ENCODE data around the gene SKOR1. TPM values are rescaled to one million over a fixed set of nuclear protein-coding genes. Genes with fewer than 3 reads are reported as not detected.

The SKOR1 gene
- total RNA-seq, 1 donor from 2014 or later = not detected

DNA sequence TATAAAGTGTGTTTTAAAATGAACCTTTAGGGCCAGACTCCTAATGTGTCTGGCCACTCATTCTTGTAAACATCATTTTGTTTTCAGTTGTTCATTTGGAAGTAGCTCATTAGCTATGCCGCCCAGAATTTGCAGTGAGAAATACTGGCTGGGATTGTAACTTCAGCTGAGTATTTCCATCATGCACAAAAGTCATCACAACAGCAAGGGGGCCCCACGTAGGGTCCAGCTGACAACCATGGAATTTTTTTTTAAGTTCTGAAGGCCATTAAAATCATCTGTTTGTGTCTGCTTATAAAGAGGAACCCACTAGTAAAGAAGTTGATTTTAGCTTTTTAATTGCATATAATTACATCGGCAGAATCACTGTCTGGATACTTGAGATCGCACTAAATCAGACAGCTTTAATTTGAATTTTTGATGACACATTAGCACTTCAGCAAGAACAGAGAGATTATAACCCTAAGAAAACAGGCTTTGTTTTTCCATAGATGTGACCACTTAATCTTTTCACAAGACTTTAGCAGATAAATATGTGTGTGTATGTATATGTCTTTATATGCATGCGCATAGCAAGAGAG lies 46.3 kb upstream of the SKOR1 start:
- no peak overlapping the region for H3K27ac ChIP-seq
- H3K36me3 ChIP-seq = no peaks in the 10 kb centered on the region
- no peaks in the 10 kb centered on the region for H3K4me1 ChIP-seq
- intact Hi-C loops (cut with DNase I) = no loop called here
- H3K9me3 ChIP-seq = no peaks in the 10 kb centered on the region
- DNase-seq (ENCODE audit: low spot score in 2 of 2) = no peak
- no peaks in the 10 kb centered on the region for H3K27me3 ChIP-seq
- TF ChIP-seq, protein P1, sequence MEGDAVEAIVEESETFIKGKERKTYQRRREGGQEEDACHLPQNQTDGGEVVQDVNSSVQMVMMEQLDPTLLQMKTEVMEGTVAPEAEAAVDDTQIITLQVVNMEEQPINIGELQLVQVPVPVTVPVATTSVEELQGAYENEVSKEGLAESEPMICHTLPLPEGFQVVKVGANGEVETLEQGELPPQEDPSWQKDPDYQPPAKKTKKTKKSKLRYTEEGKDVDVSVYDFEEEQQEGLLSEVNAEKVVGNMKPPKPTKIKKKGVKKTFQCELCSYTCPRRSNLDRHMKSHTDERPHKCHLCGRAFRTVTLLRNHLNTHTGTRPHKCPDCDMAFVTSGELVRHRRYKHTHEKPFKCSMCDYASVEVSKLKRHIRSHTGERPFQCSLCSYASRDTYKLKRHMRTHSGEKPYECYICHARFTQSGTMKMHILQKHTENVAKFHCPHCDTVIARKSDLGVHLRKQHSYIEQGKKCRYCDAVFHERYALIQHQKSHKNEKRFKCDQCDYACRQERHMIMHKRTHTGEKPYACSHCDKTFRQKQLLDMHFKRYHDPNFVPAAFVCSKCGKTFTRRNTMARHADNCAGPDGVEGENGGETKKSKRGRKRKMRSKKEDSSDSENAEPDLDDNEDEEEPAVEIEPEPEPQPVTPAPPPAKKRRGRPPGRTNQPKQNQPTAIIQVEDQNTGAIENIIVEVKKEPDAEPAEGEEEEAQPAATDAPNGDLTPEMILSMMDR (IDR thresholded peaks at IDR 0.05) = no peak
- no peak overlapping the region for H3K4me3 ChIP-seq

DNA sequence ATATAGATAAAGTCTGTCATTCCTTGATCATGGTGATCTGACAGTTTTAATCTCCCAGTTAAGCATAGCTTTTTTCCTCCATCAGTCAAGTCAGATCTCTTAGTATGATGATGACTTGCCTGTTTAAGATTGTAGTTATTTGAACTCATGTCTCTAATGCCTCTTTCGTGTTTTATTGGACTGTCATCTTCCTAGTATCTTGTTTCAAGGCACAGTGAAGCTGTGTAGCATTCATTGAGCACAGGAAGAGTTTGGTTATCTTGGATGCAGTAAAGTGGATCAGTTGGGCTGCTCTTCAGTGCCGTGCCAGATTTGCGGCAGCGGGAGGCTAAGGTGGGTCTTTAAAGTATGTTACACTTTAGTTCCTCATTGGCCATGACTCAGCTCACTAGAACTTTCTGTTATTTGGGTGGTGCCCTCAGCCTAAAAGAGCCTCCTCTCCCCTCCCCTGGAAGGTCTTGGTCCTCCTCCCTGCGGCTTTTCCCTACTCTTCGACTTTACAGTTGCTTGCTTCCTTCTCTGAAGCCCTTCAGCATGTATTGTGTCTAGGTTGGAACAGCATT lies 45.7 kb upstream of the SKOR1 start:
- no peaks in the 10 kb centered on the region for H3K27me3 ChIP-seq
- no peak overlapping the region for H3K27ac ChIP-seq
- no peak for DNase-seq (ENCODE audit: low spot score in 2 of 2)
- H3K4me3 ChIP-seq = no peak overlapping the region
- TF ChIP-seq, protein P1 (IDR thresholded peaks at IDR 0.05) = no peak
- intact Hi-C loops (cut with DNase I) = no loop called here
- no peaks in the 10 kb centered on the region for H3K4me1 ChIP-seq
- no peaks in the 10 kb centered on the region for H3K9me3 ChIP-seq
- H3K36me3 ChIP-seq = no peaks in the 10 kb centered on the region

DNA sequence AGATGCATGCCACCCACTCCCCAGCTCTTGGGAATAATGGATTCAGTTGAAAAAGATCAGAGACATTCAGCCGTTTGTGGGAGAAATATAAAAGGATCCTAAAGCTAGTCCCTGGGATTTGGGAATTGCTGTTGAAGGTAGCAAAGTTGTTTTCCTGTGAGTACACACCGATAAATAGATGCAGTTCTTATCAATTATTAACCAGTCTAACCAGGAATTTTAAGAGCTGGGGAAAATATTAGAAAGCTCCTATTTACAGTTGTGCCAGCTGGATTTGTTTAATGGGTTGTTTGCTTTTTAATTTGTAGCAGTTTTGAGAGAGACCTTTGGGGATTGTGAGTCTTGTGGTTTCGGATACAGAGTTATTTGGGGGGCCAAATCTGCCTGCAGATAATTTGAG lies 44.2 kb upstream of the SKOR1 start:
- DNase-seq (ENCODE audit: low spot score in 2 of 2) = no peak
- H3K36me3 ChIP-seq = no peaks in the 10 kb centered on the region
- no peak overlapping the region for H3K27ac ChIP-seq
- TF ChIP-seq, protein P1 (IDR thresholded peaks at IDR 0.05) = no peak
- no peaks in the 10 kb centered on the region for H3K4me1 ChIP-seq
- intact Hi-C loops (cut with DNase I) = no loop called here
- no peaks in the 10 kb centered on the region for H3K27me3 ChIP-seq
- H3K9me3 ChIP-seq = no peaks in the 10 kb centered on the region
- no peak overlapping the region for H3K4me3 ChIP-seq

- intact Hi-C loops (cut with DNase I) = no loop called here
- TF ChIP-seq, protein P1 (IDR thresholded peaks at IDR 0.05) = no peak
- no peak overlapping the region for H3K27ac ChIP-seq
- H3K4me1 ChIP-seq = no peaks in the 10 kb centered on the region
- no peak for DNase-seq (ENCODE audit: low spot score in 2 of 2)
- no peaks in the 10 kb centered on the region for H3K27me3 ChIP-seq
- no peaks in the 10 kb centered on the region for H3K36me3 ChIP-seq
- no peaks in the 10 kb centered on the region for H3K9me3 ChIP-seq
- no peak overlapping the region for H3K4me3 ChIP-seq
Measured at GRCh38 chr15:67781907-67782690, 43.2 kb upstream of the SKOR1 start.

- Histone ChIP-seq H3K36me3 (no peaks in the 10 kb centered on the region), H3K4me1 (no peaks in the 10 kb centered on the region), H3K9me3 (no peaks in the 10 kb centered on the region), H3K27me3 (no peaks in the 10 kb centered on the region), H3K4me3 (no peak overlapping the region), H3K27ac (no peak overlapping the region)
- DNase-seq (ENCODE audit: low spot score in 2 of 2) = no peak
- TF ChIP-seq, protein P1 (IDR thresholded peaks at IDR 0.05) = no peak
- intact Hi-C loops (cut with DNase I) = no loop called here
Measured at GRCh38 chr15:67782691-67782991, 42.7 kb upstream of the SKOR1 start.

Measured in ascending aorta (tissue), 2 donors.